ENCODE results near the gene DHRS9. TPM values are rescaled to one million over a fixed set of nuclear protein-coding genes. Genes with fewer than 3 reads are reported as not detected.

DHRS9 gene
- total and polyA plus RNA-seq, 2 experiments from 2014 or later, result not detected

DNA sequence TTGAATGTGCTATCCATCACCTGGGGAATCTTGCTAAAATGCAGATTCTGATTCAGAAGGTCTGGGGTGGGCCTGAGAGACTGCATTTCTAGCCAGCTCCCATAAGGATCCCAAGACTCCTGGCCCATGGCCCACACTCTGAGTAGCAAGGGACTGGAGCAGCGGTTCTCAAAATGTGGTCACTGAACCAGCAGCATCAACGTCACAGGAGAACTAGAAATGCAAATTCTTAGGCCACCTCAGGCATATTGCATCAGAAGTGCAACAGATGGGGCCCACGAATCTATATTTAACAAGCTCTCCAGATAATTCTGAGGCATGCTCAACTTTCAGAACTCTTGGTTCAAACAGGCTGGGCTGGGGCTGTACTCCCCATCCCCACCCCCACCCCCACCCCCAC is 74.6 kb downstream of the DHRS9 start:
- Histone ChIP-seq H3F3A (ENCODE audit: insufficient read depth) (no peaks in the 10 kb centered on the region), H3K4me2 (ENCODE audit: unreplicated experiment) (no peak overlapping the region), H3K4me1 (ENCODE audit: insufficient read depth) (no peaks in the 10 kb centered on the region), H3K27me3 (replicated peaks; ENCODE audit: insufficient read depth) (peaks cover 5% of the 10 kb centered on the region; the same call in 1 of the 2 replicates), H3K36me3 (ENCODE audit: low read depth) (no peaks in the 10 kb centered on the region), H3K27ac (no peak overlapping the region), H3K79me2 (ENCODE audit: insufficient read depth) (no peaks in the 10 kb centered on the region), H3K9me2 (ENCODE audit: insufficient read depth) (no peaks in the 10 kb centered on the region), H3K4me3 (no peak overlapping the region), H3K9ac (no peak overlapping the region), H3K9me3 (ENCODE audit: low read depth) (no peaks in the 10 kb centered on the region), H4K20me1 (ENCODE audit: insufficient read depth) (no peaks in the 10 kb centered on the region; the same call in 1 of the 2 replicates), H2AFZ (no peak overlapping the region)
- no peak for TF ChIP-seq EZH2 (IDR thresholded peaks at IDR 0.05; ENCODE audit: insufficient read depth, poor library complexity, severe bottlenecking)
- TF ChIP-seq EZH2phosphoT487 (IDR thresholded peaks at IDR 0.05; ENCODE audit: insufficient read depth, low read depth), result no peak
- WGBS, 2 experiments (ENCODE audit: low coverage in 1 of 2, low lambda C conversion rate in 2 of 2, missing lambda C conversion rate in 2 of 2), result 12 to 16% methylated on average over 3 of the region's 3 CpGs
- in situ Hi-C loops (cut with MboI), result no loop called here
- no peak for DNase-seq

Other genes with a start within 250 kb of the DHRS9 start
- 3.4 and 3.7 TPM in 2 replicates for gene SPC25, start 179.1 kb upstream of the DHRS9 start, total RNA-seq (2014; rRNA removed; shearing (Covaris generic))
- gene SPC25, start 179.1 kb upstream of the DHRS9 start, polyA plus RNA-seq (2016; fragmentation: Nextera tagmentation; extraction: Ambion mirVana), result 11.8 and 11.9 TPM in 2 replicates
- gene G6PC2, start 168.3 kb upstream of the DHRS9 start, total RNA-seq (2014; rRNA removed; shearing (Covaris generic)), result not detected in 2 replicates
- gene G6PC2, start 168.3 kb upstream of the DHRS9 start, polyA plus RNA-seq (2016; fragmentation: Nextera tagmentation; extraction: Ambion mirVana), result not detected in 2 replicates
- not detected in 2 replicates for gene ABCB11, start 38.2 kb upstream of the DHRS9 start, total RNA-seq (2014; rRNA removed; shearing (Covaris generic))
- not detected in 2 replicates for gene ABCB11, start 38.2 kb upstream of the DHRS9 start, polyA plus RNA-seq (2016; fragmentation: Nextera tagmentation; extraction: Ambion mirVana)